ENCODE data around the gene DAPP1. TPM values are rescaled to one million over a fixed set of nuclear protein-coding genes. Genes with fewer than 3 reads are reported as not detected.

Gene DAPP1
- total and polyA plus RNA-seq, 2 donors (not counting 1 experiment from before 2014, with no cell fraction given), result not detected

GRCh38 chr4:99835942-99836341 is 19.3 kb downstream of the DAPP1 start:
- Histone ChIP-seq H3K4me2 (ENCODE audit: extremely low read depth, insufficient read depth, low read length) (no peak overlapping the region), H3K9me3 (ENCODE audit: control insufficient read depth, insufficient read depth, low read depth, low read length) (no peaks in the 10 kb centered on the region), H3K4me3 (replicated peaks in 1 of 4; ENCODE audit: control extremely low read depth in 1 of 4, insufficient read depth in 1 of 4, low read depth in 3 of 4, low read length in 4 of 4) (no peak overlapping the region), H3K36me3 (ENCODE audit: control insufficient read depth, insufficient read depth, low read length) (no peaks in the 10 kb centered on the region), H3K9ac (ENCODE audit: insufficient read depth, low read length) (no peak overlapping the region), H3K27me3 (ENCODE audit: control insufficient read depth, insufficient read depth, low read length) (no peaks in the 10 kb centered on the region), H4K20me1 (ENCODE audit: control insufficient read depth, extremely low read depth, insufficient read depth, low read length) (no peaks in the 10 kb centered on the region), H3K27ac (ENCODE audit: insufficient read depth, low read length) (no peak overlapping the region), H3K4me1 (ENCODE audit: control insufficient read depth, extremely low read depth, insufficient read depth, low read length) (no peaks in the 10 kb centered on the region), H2AFZ (ENCODE audit: low read length) (no peak overlapping the region), H3K79me2 (ENCODE audit: control insufficient read depth, insufficient read depth, low read length) (no peaks in the 10 kb centered on the region)
- TF ChIP-seq EZH2 (IDR thresholded peaks at IDR 0.05; ENCODE audit: low read length, missing control alignments) (no peak), CTCF (conservative IDR thresholded peaks at IDR 0.05 in 1 of 2, IDR thresholded peaks at IDR 0.05 in 1 of 2; ENCODE audit: low read depth in 1 of 2, low read length in 2 of 2) (no peak)
- DNase-seq (ENCODE audit: low read depth in 2 of 2), result no peak

- Histone ChIP-seq H3K27me3 (ENCODE audit: control insufficient read depth, insufficient read depth, low read length) (no peaks in the 10 kb centered on the region), H3K36me3 (ENCODE audit: control insufficient read depth, insufficient read depth, low read length) (no peaks in the 10 kb centered on the region), H3K4me3 (replicated peaks in 1 of 4; ENCODE audit: control extremely low read depth in 1 of 4, insufficient read depth in 1 of 4, low read depth in 3 of 4, low read length in 4 of 4) (no peak overlapping the region), H3K27ac (ENCODE audit: insufficient read depth, low read length) (no peak overlapping the region), H3K9me3 (ENCODE audit: control insufficient read depth, insufficient read depth, low read depth, low read length) (no peaks in the 10 kb centered on the region), H3K4me1 (ENCODE audit: control insufficient read depth, extremely low read depth, insufficient read depth, low read length) (no peaks in the 10 kb centered on the region), H3K9ac (ENCODE audit: insufficient read depth, low read length) (no peak overlapping the region), H4K20me1 (ENCODE audit: control insufficient read depth, extremely low read depth, insufficient read depth, low read length) (no peaks in the 10 kb centered on the region), H3K4me2 (ENCODE audit: extremely low read depth, insufficient read depth, low read length) (no peak overlapping the region), H2AFZ (ENCODE audit: low read length) (no peak overlapping the region), H3K79me2 (ENCODE audit: control insufficient read depth, insufficient read depth, low read length) (no peaks in the 10 kb centered on the region)
- no peak for TF ChIP-seq EZH2 (IDR thresholded peaks at IDR 0.05; ENCODE audit: low read length, missing control alignments)
- TF ChIP-seq CTCF (conservative IDR thresholded peaks at IDR 0.05 in 1 of 2, IDR thresholded peaks at IDR 0.05 in 1 of 2; ENCODE audit: low read depth in 1 of 2, low read length in 2 of 2), result no peak
- no peak for DNase-seq (ENCODE audit: low read depth in 2 of 2)
These were observed 22.3 kb downstream of the DAPP1 start for GRCh38 chr4:99838927-99839326.

GRCh38 chr4:99841129-99841528 is 24.5 kb downstream of the DAPP1 start:
- Histone ChIP-seq H3K36me3 (ENCODE audit: control insufficient read depth, insufficient read depth, low read length) (no peaks in the 10 kb centered on the region), H4K20me1 (ENCODE audit: control insufficient read depth, extremely low read depth, insufficient read depth, low read length) (no peaks in the 10 kb centered on the region), H3K27ac (ENCODE audit: insufficient read depth, low read length) (no peak overlapping the region), H3K9me3 (ENCODE audit: control insufficient read depth, insufficient read depth, low read depth, low read length) (no peaks in the 10 kb centered on the region), H3K79me2 (ENCODE audit: control insufficient read depth, insufficient read depth, low read length) (no peaks in the 10 kb centered on the region), H3K4me2 (ENCODE audit: extremely low read depth, insufficient read depth, low read length) (no peak overlapping the region), H3K4me3 (replicated peaks in 1 of 4; ENCODE audit: control extremely low read depth in 1 of 4, insufficient read depth in 1 of 4, low read depth in 3 of 4, low read length in 4 of 4) (no peak overlapping the region), H3K4me1 (ENCODE audit: control insufficient read depth, extremely low read depth, insufficient read depth, low read length) (no peaks in the 10 kb centered on the region), H3K27me3 (ENCODE audit: control insufficient read depth, insufficient read depth, low read length) (no peaks in the 10 kb centered on the region), H3K9ac (ENCODE audit: insufficient read depth, low read length) (no peak overlapping the region), H2AFZ (ENCODE audit: low read length) (no peak overlapping the region)
- DNase-seq (ENCODE audit: low read depth in 2 of 2), result no peak
- TF ChIP-seq EZH2 (IDR thresholded peaks at IDR 0.05; ENCODE audit: low read length, missing control alignments) (no peak), CTCF (conservative IDR thresholded peaks at IDR 0.05 in 1 of 2, IDR thresholded peaks at IDR 0.05 in 1 of 2; ENCODE audit: low read depth in 1 of 2, low read length in 2 of 2) (no peak)

Data from fibroblast of lung (primary cell).